A549 (cell line): Measurements from ENCODE around the gene GRID1. TPM values are rescaled to one million over a fixed set of nuclear protein-coding genes. Genes with fewer than 3 reads are reported as not detected.

Experiments
- ATAC-seq, 2 experiments: fragments of 200-7000 bp in 1 of 2; fragments of >200 bp in 1 of 2; cut with Nextera tagmentation in 1 of 2; cut with Tn5 transposase in 1 of 2; 3 replicates each; pipeline versions ENCODE4 v1.8.0 to v1.9.1; 2018 to 2020; ENCODE audit warnings: mild to moderate bottlenecking in 1 of 2, moderate library complexity in 1 of 2
- CTCF ChIA-PET: fragments of 300-600 bp; sonication (Branson Sonifier 250); formaldehyde crosslinking; extraction: SDS; loops from one replicate; lab custom pipeline; 2021; ENCODE audit warnings: antibody characterized with exemption, inconsistent platforms; lab: Yijun Ruan, JAX
- POLR2A ChIA-PET: fragments of 350-600 bp; formaldehyde crosslinking; extraction: SDS; loops from one replicate; lab custom pipeline; 2021; ENCODE audit warnings: antibody characterized with exemption, inconsistent platforms; lab: Yijun Ruan, JAX
- DNase-seq, 2 experiments: peaks; one replicate each; pipeline versions ENCODE4 v3.0.0 to v3.0.0-alpha.2; 2011 to 2016; ENCODE audit warnings: low read depth in 1 of 2, low spot score in 1 of 2
- FAIRE-seq: peaks from 2 replicates; lab custom pipeline; 2011; peaks lifted over from hg19 to GRCh38; lab: Jason Lieb, UNC
- H3K27ac ChIP-seq, 2 experiments: fragments of >200 bp; sonication (Bioruptor Twin); formaldehyde crosslinking; 3 replicates each; pipeline ENCODE4 v1.5.1; 2016 to 2017
- H3K4me1 ChIP-seq: fragments of >200 bp; sonication (Bioruptor Twin); formaldehyde crosslinking; 3 replicates; pipeline ENCODE4 v1.6.1; 2016
- H3K4me2 ChIP-seq: fragments of >200 bp; sonication (Bioruptor Twin); formaldehyde crosslinking; 3 replicates; pipeline ENCODE4 v1.6.1; 2016
- H3K4me3 ChIP-seq: fragments of >200 bp; sonication (Bioruptor Twin); formaldehyde crosslinking; 3 replicates; pipeline ENCODE4 v1.5.1; 2016
- H3K9me3 ChIP-seq: fragments of >200 bp; sonication (Bioruptor Twin); formaldehyde crosslinking; 3 replicates; pipeline ENCODE4 v1.6.1; 2016
- CEBPB ChIP-seq, 2 experiments: fragments of >200 bp in 1 of 2; sonication (Bioruptor Twin) in 1 of 2; formaldehyde crosslinking in 1 of 2; IDR thresholded peaks; 2 replicates each; pipeline ENCODE4 v1.6.1; 2012 to 2016
- CHD4 ChIP-seq: fragments of 200-600 bp; sonication (generic); IDR thresholded peaks from 2 replicates; pipeline ENCODE4 v1.6.1; 2016; ENCODE audit warnings: antibody characterized with exemption, mild to moderate bottlenecking, borderline replicate concordance
- E2F6 ChIP-seq: IDR thresholded peaks from 2 replicates; pipeline ENCODE4 v1.6.1; 2012; ENCODE audit warnings: low read depth, borderline replicate concordance
- EHMT2 ChIP-seq: fragments of 200-600 bp; sonication (generic); IDR thresholded peaks from 2 replicates; pipeline ENCODE4 v1.6.1; 2016; ENCODE audit warnings: antibody characterized with exemption, low read depth, mild to moderate bottlenecking, moderate library complexity
- FOXS1 ChIP-seq: fragments of 250-450 bp; sonication (Bioruptor Pico); IDR thresholded peaks from 2 replicates; pipeline ENCODE4 v1.5.0; 2020; ENCODE audit warnings: mild to moderate bottlenecking, moderate library complexity
- GATA3 ChIP-seq: IDR thresholded peaks from 2 replicates; pipeline ENCODE4 v1.6.1; 2012; ENCODE audit warnings: borderline replicate concordance
- HDAC2 ChIP-seq: fragments of 200-600 bp; sonication (generic); IDR thresholded peaks from 2 replicates; pipeline ENCODE4 v1.6.1; 2016
- HES2 ChIP-seq: fragments of >200 bp; sonication (Bioruptor Twin); formaldehyde crosslinking; IDR thresholded peaks from 2 replicates; pipeline ENCODE4 v1.6.1; 2016
- HEYL ChIP-seq: fragments of 250-450 bp; sonication (Bioruptor Pico); IDR thresholded peaks from 2 replicates; pipeline ENCODE4 v1.8.0; 2021; ENCODE audit warnings: mild to moderate bottlenecking, moderate library complexity
- HMGXB4 ChIP-seq: fragments of 250-450 bp; sonication (Bioruptor Pico); IDR thresholded peaks from 2 replicates; pipeline ENCODE4 v1.5.0; 2021; ENCODE audit warnings: mild to moderate bottlenecking, moderate library complexity, borderline replicate concordance
- HOXA7 ChIP-seq: fragments of 250-450 bp; sonication (Bioruptor Pico); IDR thresholded peaks from 2 replicates; pipeline ENCODE4 v1.5.0; 2020; ENCODE audit warnings: mild to moderate bottlenecking, moderate library complexity
- HOXB13 ChIP-seq: fragments of 250-450 bp; sonication (Bioruptor Pico); IDR thresholded peaks from 2 replicates; pipeline ENCODE4 v1.5.0; 2020; ENCODE audit warnings: low read depth, mild to moderate bottlenecking, moderate library complexity
- HOXB5 ChIP-seq: fragments of 250-450 bp; sonication (Bioruptor Pico); IDR thresholded peaks from 2 replicates; pipeline ENCODE4 v1.5.0; 2020; ENCODE audit warnings: mild to moderate bottlenecking, moderate library complexity
- KDM1A ChIP-seq: fragments of 200-600 bp; sonication (generic); IDR thresholded peaks from 2 replicates; pipeline ENCODE4 v1.6.1; 2016; ENCODE audit warnings: low read depth, mild to moderate bottlenecking
- MAFK ChIP-seq: fragments of 450-650 bp; IDR thresholded peaks from 2 replicates; pipeline ENCODE4 v1.6.1; 2014; ENCODE audit not compliant: partially characterized antibody
- MAZ ChIP-seq: fragments of 150-350 bp; IDR thresholded peaks from 2 replicates; pipeline ENCODE4 v1.6.1; 2014; ENCODE audit warnings: antibody characterized with exemption, low read depth, low read length, borderline replicate concordance
- NFE2L2 ChIP-seq: fragments of 150-350 bp; conservative IDR thresholded peaks from 2 replicates; pipeline ENCODE4 v1.6.1; 2014; ENCODE audit warnings: low read length
- NR3C1 ChIP-seq: fragments of >200 bp; sonication (Bioruptor Twin); formaldehyde crosslinking; IDR thresholded peaks from 3 replicates; pipeline ENCODE4 v1.6.1; 2017
- RARB ChIP-seq: fragments of 250-450 bp; sonication (Bioruptor Pico); IDR thresholded peaks from 2 replicates; pipeline ENCODE4 v1.8.0; 2021; ENCODE audit warnings: mild to moderate bottlenecking, moderate library complexity
- RCOR1 ChIP-seq: fragments of 150-350 bp; IDR thresholded peaks from 2 replicates; pipeline ENCODE4 v1.6.1; 2014; ENCODE audit warnings: antibody characterized with exemption, low read length, low read depth
- TFCP2L1 ChIP-seq: fragments of 250-450 bp; sonication (Bioruptor Pico); IDR thresholded peaks from 2 replicates; pipeline ENCODE4 v1.5.0; 2021; ENCODE audit warnings: mild to moderate bottlenecking
- TP53 ChIP-seq: fragments of 250-450 bp; sonication (Bioruptor Pico); IDR thresholded peaks from 2 replicates; pipeline ENCODE4 v1.5.0; 2021; ENCODE audit warnings: mild to moderate bottlenecking, moderate library complexity
- ZC3H11A ChIP-seq: fragments of 450-650 bp; IDR thresholded peaks from 2 replicates; pipeline ENCODE4 v1.6.1; 2014; ENCODE audit warnings: antibody characterized with exemption, mild to moderate bottlenecking
- ZFP36 ChIP-seq: fragments of 450-650 bp; IDR thresholded peaks from 2 replicates; pipeline ENCODE4 v1.6.1; 2014; ENCODE audit warnings: borderline replicate concordance; ENCODE audit not compliant: partially characterized antibody
- ZNF302 ChIP-seq: fragments of 250-450 bp; sonication (Bioruptor Pico); IDR thresholded peaks from 2 replicates; pipeline ENCODE4 v1.9.0; 2021; ENCODE audit warnings: inconsistent platforms, mild to moderate bottlenecking, moderate library complexity
- ZSCAN20 ChIP-seq: fragments of 250-450 bp; sonication (Bioruptor Pico); IDR thresholded peaks from 2 replicates; pipeline ENCODE4 v1.8.0; 2022; ENCODE audit warnings: mild to moderate bottlenecking, moderate library complexity
- WGBS: methylation state at CpG from one replicate; pipeline ENCODE4 v1.1.6; 2017; ENCODE audit errors: missing lambda C conversion rate; 5-methylcytosine and 5-hydroxymethylcytosine counted together
- polyA plus RNA-seq, 4 experiments: library from polyadenylated mRNA; depleted of rRNA in 3 of 4; stranded (reverse); fragments of >200 nt; fragmentation: RNase III in 1 of 4; extraction: RNeasy Plus Mini Kit Qiagen cat#74134 plus additional on column Dnase treatment in 1 of 4; gene quantifications; 2 replicates in 3 of 4; 3 replicates in 1 of 4; pipeline ENCODE4 v1.2.3, GENCODE V29; 2011 to 2017

The GRID1 gene
- polyA plus RNA-seq, 2 of the 4 experiments (the other 2 are of a cell fraction): 0.14 to 0.30 TPM

- no peak overlapping the region; a peak in 1 of 6 replicates for H3K27ac ChIP-seq
These were observed 144.3 kb downstream of the GRID1 start for GRCh38 chr10:86222336-86222650.

DNA sequence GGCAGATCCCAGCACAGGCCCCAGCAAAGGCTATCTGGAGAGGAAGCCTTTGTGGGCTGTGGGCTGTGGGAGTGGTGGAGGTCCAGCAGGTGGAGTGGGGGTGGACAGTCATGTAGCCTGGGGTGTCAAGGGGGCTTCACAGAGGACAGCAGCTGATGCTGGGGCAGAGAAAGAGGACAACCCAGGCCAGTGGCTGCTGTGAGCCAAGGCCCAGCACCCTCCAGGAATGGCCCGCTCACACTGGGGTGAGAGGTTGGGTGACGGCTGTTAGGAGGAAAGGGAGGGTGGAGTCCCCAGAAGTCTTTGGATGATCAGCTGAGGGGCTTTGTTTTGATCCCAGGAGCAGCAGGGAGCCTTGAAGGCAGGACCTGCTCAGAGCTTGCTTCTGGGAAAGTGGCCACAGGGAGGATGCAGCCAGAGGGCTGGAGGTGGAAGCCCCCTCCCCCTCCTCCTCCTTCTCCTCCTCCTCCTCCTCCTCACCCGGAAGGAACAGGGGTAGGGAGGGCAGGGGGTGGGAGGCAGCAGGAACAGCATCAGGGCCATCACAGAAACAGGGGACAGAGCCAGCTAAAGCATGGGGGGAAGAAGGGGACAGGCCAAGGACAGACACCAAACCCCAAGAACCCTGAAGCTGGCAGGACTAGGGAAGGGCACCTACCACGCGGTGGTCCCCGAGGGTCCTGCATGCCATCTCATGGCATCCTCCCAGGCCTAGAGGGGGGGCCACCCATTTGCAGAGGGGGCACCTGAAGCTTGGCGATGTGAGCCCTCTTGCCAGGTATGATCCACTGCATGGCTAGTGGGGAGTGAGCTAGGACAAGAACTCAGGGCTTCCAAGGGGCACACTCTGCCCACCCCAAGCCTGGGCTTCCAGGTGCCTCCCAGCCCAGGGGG is 144.9 kb downstream of the GRID1 start:
- ChIA-PET CTCF (interaction anchor here (0.5 to 1.7 kb wide), 2 partner anchors 85 to 142 kb away, joined by 3 to 4 read pairs; no protein-coding TSS in a partner anchor), POLR2A (no interaction called here)
- WGBS: 75% methylated on average over 3 of the region's 7 CpGs
- Histone ChIP-seq H3K4me2 (no peak overlapping the region), H3K27ac (no peak overlapping the region), H3K4me3 (no peak overlapping the region), H3K4me1 (peaks cover 9% of the 10 kb centered on the region; the same call in 1 of the 3 replicates), H3K9me3 (no peaks in the 10 kb centered on the region)
- ATAC-seq (no peak), DNase-seq (no peak), FAIRE-seq (no peak)
- TF ChIP-seq FOXS1 (CRISPR knock-in tag) (no peak), ZC3H11A (no peak), RCOR1 (no peak), HOXB5 (CRISPR knock-in tag) (no peak), HEYL (no peak), MAFK (no peak)

More at GRCh38 chr10:86222336-86222650, 144.3 kb downstream of the GRID1 start:
- CTCF ChIA-PET: interaction anchor here (0.5 to 1.7 kb wide), 2 partner anchors 85 to 141 kb away, joined by 3 to 4 read pairs; no protein-coding TSS in a partner anchor
- Histone ChIP-seq H3K4me3 (no peak overlapping the region), H3K9me3 (no peaks in the 10 kb centered on the region), H3K4me2 (no peak overlapping the region), H3K4me1 (peaks cover 9% of the 10 kb centered on the region; the same call in 1 of the 3 replicates)
- no peak for ATAC-seq
- FAIRE-seq: no peak
- TF ChIP-seq ZNF302 (CRISPR knock-in tag): no peak
- no peak for TF ChIP-seq E2F6
- no peak for TF ChIP-seq HOXB13 (CRISPR knock-in tag)
- TF ChIP-seq NFE2L2: no peak
- no peak for TF ChIP-seq HES2
- TF ChIP-seq KDM1A: no peak
- TF ChIP-seq EHMT2: no peak
- TF ChIP-seq MAZ: no peak
- TF ChIP-seq HOXA7 (CRISPR knock-in tag): no peak
- no peak for TF ChIP-seq ZFP36
- no peak for TF ChIP-seq MAFK
- TF ChIP-seq HMGXB4 (CRISPR knock-in tag): no peak
- no peak for TF ChIP-seq RARB (CRISPR knock-in tag)
- TF ChIP-seq TFCP2L1 (CRISPR knock-in tag): no peak
- TF ChIP-seq ZSCAN20: no peak
- no peak for TF ChIP-seq NR3C1
- DNase-seq: no peak
- POLR2A ChIA-PET: no interaction called here
- WGBS: 58% methylated on average over 3 of the region's 4 CpGs

DNA sequence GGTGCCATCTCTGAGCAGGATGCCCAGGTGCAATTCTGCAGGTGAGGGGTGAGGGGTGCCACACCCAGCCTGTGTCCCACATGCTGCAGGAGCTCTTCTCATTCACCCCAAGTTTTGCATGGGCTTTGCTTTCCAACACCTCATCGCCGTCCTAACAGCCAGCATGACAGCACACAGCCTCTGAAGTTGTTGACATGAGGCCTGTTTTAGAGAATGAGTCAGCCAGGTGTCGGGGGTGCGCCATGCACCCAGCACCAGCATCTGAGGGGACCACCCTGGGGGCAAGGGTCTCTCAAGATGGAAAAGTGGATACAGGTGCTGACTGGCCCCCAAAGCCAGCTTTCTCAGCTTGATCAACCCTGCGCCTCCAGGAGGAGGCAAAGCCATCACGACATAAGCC is 146.0 kb downstream of the GRID1 start:
- TF ChIP-seq HDAC2 (no peak), ZSCAN20 (no peak), NFE2L2 (no peak), GATA3 (no peak), CEBPB (IDR thresholded peaks at IDR 0.05) (no peak), TP53 (no peak), CHD4 (no peak)
- Histone ChIP-seq H3K9me3 (no peaks in the 10 kb centered on the region), H3K4me2 (no peak overlapping the region), H3K27ac (no peak overlapping the region), H3K4me3 (no peak overlapping the region), H3K4me1 (peaks cover 9% of the 10 kb centered on the region; the same call in 1 of the 3 replicates)
- 84% methylated on average over 6 of the region's 6 CpGs for WGBS
- CTCF ChIA-PET: no interaction called here
- FAIRE-seq (no peak), ATAC-seq (no peak), DNase-seq (no peak)
- POLR2A ChIA-PET: no interaction called here
